Endothelial cell of umbilical vein (primary cell): ENCODE data around the gene GIT2. TPM values are rescaled to one million over a fixed set of nuclear protein-coding genes. Genes with fewer than 3 reads are reported as not detected.

Experiments used
- BruUV-seq: library from RNA; stranded (reverse); fragments of 400-500 nt; replicated peaks from 2 replicates; lab custom pipeline; 2021; lab: Mats Ljungman, UMichigan
- CTCF ChIA-PET: fragments of 300-600, 350-600 bp; sonication (Branson Sonifier 250); formaldehyde crosslinking; loops from one replicate; lab custom pipeline; 2021; ENCODE audit warnings: antibody characterized with exemption, inconsistent platforms; lab: Charles Lee
- POLR2A ChIA-PET: fragments of 300-600, 350-600 bp; sonication (Branson Sonifier 250); formaldehyde crosslinking; loops from one replicate; lab custom pipeline; 2021; ENCODE audit warnings: antibody characterized with exemption, inconsistent platforms; lab: Charles Lee
- DNase-seq: peaks from one replicate; pipeline ENCODE4 v3.0.0-alpha.2; 2011; ENCODE audit warnings: low read depth, low spot score
- FAIRE-seq: peaks from 2 replicates; lab custom pipeline; 2011; peaks lifted over from hg19 to GRCh38; lab: Jason Lieb, UNC
- H2AFZ ChIP-seq: 2 replicates; pipeline ENCODE4 v1.6.0; 2012; ENCODE audit warnings: low read depth, low read length, control low read depth, inconsistent platforms
- H3K27ac ChIP-seq: 2 replicates; pipeline ENCODE4 v1.5.1; 2011; ENCODE audit warnings: low read depth, mild to moderate bottlenecking, control low read depth, low read length, moderate library complexity; ENCODE audit not compliant: insufficient read depth
- H3K27me3 ChIP-seq, 2 experiments: 2 replicates each; pipeline versions ENCODE4 v1.6.0 to v1.6.1; 2011; ENCODE audit warnings: low read length in 2 of 2, mixed read lengths in 1 of 2; ENCODE audit not compliant: control insufficient read depth in 2 of 2, insufficient read depth in 2 of 2
- H3K36me3 ChIP-seq, 2 experiments: 2 replicates in 1 of 2; 3 replicates in 1 of 2; pipeline ENCODE4 v1.5.1; 2011; ENCODE audit warnings: low read length in 2 of 2, mild to moderate bottlenecking in 1 of 2, moderate library complexity in 1 of 2; ENCODE audit not compliant: control insufficient read depth in 2 of 2, insufficient read depth in 2 of 2; ENCODE audit errors: extremely low read depth in 1 of 2
- H3K4me1 ChIP-seq: 3 replicates; pipeline ENCODE4 v1.5.1; 2011; ENCODE audit warnings: mild to moderate bottlenecking, low read length; ENCODE audit not compliant: control insufficient read depth, insufficient read depth; ENCODE audit errors: extremely low read depth
- H3K4me2 ChIP-seq: 2 replicates; pipeline ENCODE4 v1.6.1; 2011; ENCODE audit warnings: low read length, control low read depth, mixed read lengths; ENCODE audit not compliant: insufficient read depth
- H3K4me3 ChIP-seq, 3 experiments: fragments of 200-600 bp in 1 of 3; sonication (generic), shearing (Covaris generic) in 1 of 3; replicated peaks in 1 of 3; 2 replicates each; pipeline ENCODE4 v1.5.1; 2011 to 2016; ENCODE audit warnings: control low read depth in 3 of 3, low read length in 3 of 3, mild to moderate bottlenecking in 2 of 3, inconsistent platforms in 1 of 3, low read depth in 1 of 3, moderate library complexity in 1 of 3; ENCODE audit not compliant: insufficient read depth in 1 of 3
- H3K79me2 ChIP-seq: 2 replicates; pipeline ENCODE4 v1.6.0; 2012; ENCODE audit warnings: low read length, inconsistent platforms; ENCODE audit not compliant: control insufficient read depth, insufficient read depth
- H3K9ac ChIP-seq: replicated peaks from 2 replicates; pipeline ENCODE3; 2011; ENCODE audit warnings: low read length, control low read depth; ENCODE audit not compliant: insufficient read depth; ENCODE audit errors: extremely low read depth
- H3K9me1 ChIP-seq: replicated peaks from 3 replicates; pipeline ENCODE4 v1.6.0; 2011; ENCODE audit warnings: mild to moderate bottlenecking, low read length; ENCODE audit not compliant: control insufficient read depth, insufficient read depth; ENCODE audit errors: extremely low read depth
- H3K9me3 ChIP-seq: replicated peaks from 2 replicates; pipeline ENCODE4 v1.5.1; 2012; ENCODE audit warnings: low read length, inconsistent platforms; ENCODE audit not compliant: control insufficient read depth, insufficient read depth
- H4K20me1 ChIP-seq: replicated peaks from 2 replicates; pipeline ENCODE3; 2011; ENCODE audit warnings: mild to moderate bottlenecking, low read length; ENCODE audit not compliant: control insufficient read depth, insufficient read depth; ENCODE audit errors: extremely low read depth
- CTCF ChIP-seq, 2 donors: IDR thresholded peaks; 1 replicate in 1 of 2; 2 replicates in 1 of 2; pipeline ENCODE4 v1.5.1; 2011; ENCODE audit warnings: low read length in 2 of 2, mild to moderate bottlenecking in 2 of 2, moderate library complexity in 2 of 2, control low read depth in 1 of 2, inconsistent platforms in 1 of 2, low read depth in 1 of 2; ENCODE audit not compliant: insufficient read depth in 1 of 2; ENCODE audit errors: extremely low read depth in 1 of 2
- EZH2 ChIP-seq: IDR thresholded peaks from 2 replicates; pipeline ENCODE4 v1.6.1; 2012; ENCODE audit warnings: borderline replicate concordance, low read depth, mild to moderate bottlenecking, moderate library complexity, low read length, inconsistent platforms; ENCODE audit not compliant: severe bottlenecking
- FOS ChIP-seq: IDR thresholded peaks from 2 replicates; pipeline ENCODE4 v1.6.1; 2011; ENCODE audit warnings: mild to moderate bottlenecking, low read length, moderate library complexity, borderline replicate concordance; ENCODE audit not compliant: insufficient read depth
- GATA2 ChIP-seq: IDR thresholded peaks from 2 replicates; pipeline ENCODE4 v1.7.0; 2011; ENCODE audit warnings: low read depth, mild to moderate bottlenecking, moderate library complexity, mixed read lengths, low read length; ENCODE audit not compliant: insufficient read length, insufficient read depth
- JUN ChIP-seq: IDR thresholded peaks from 2 replicates; pipeline ENCODE4 v1.6.1; 2011; ENCODE audit warnings: borderline replicate concordance, low read depth; ENCODE audit not compliant: insufficient read length, insufficient read depth
- MAX ChIP-seq: IDR thresholded peaks from 2 replicates; pipeline ENCODE4 v1.6.1; 2011; ENCODE audit not compliant: insufficient read depth, insufficient read length
- MYC ChIP-seq: IDR thresholded peaks from one replicate; pipeline ENCODE4 v1.6.1; 2011; ENCODE audit warnings: mild to moderate bottlenecking, low read depth, low read length
- POLR2A ChIP-seq: IDR thresholded peaks from 2 replicates; pipeline ENCODE4 v1.6.1; 2012; ENCODE audit warnings: low read depth, mild to moderate bottlenecking, control low read depth, low read length
- POLR2AphosphoS5 ChIP-seq: IDR thresholded peaks from 2 replicates; pipeline ENCODE4 v1.6.1; 2012; ENCODE audit warnings: low read depth, mild to moderate bottlenecking, control low read depth, low read length, moderate library complexity; ENCODE audit not compliant: insufficient read depth
- dilution Hi-C: fragments of 300-500 bp; cut with MboI; formaldehyde crosslinking; loops from one replicate; pipeline ENCODE4 v1.15.0; 2019; ENCODE audit warnings: low sequenced_read_pairs; ENCODE audit not compliant: extremely low pct_ligation_motif_present
- intact Hi-C: fragments of 100-400 bp; cut with micrococcal nuclease; formaldehyde crosslinking; loops from one replicate; pipeline ENCODE4 v1.10.0; 2022
- polyA plus RNA-seq, 4 experiments: library from polyadenylated mRNA; depleted of rRNA in 3 of 4; stranded (reverse) in 3 of 4; unstranded in 1 of 4; fragments of >200 nt; gene quantifications; 2 replicates each; pipeline versions ENCODE4 v1.2.1 to v1.2.3, GENCODE V29; 2011 to 2012; ENCODE audit warnings: missing spikeins in 1 of 4
- total RNA-seq: library from RNA; stranded (reverse); gene quantifications from 2 replicates; pipeline ENCODE4 v1.2.3, GENCODE V29; 2021

The GIT2 gene
- total and polyA plus RNA-seq, 2 donors (not counting 3 experiments of a cell fraction or from before 2014, with no cell fraction given) = 37.3 to 77.2 TPM

GRCh38 chr12:110004598-110004997, 8.4 kb upstream of the GIT2 start:
- DNase-seq = no peak
- FAIRE-seq = no peak
- Histone ChIP-seq H3K27me3 (no peaks in the 10 kb centered on the region), H3K36me3 (no peaks in the 10 kb centered on the region), H3K4me3 (no peak overlapping the region), H2AFZ (no peak overlapping the region), H3K9me1 (no peaks in the 10 kb centered on the region), H3K27ac (no peak overlapping the region), H4K20me1 (no peaks in the 10 kb centered on the region), H3K79me2 (peaks cover 3% of the 10 kb centered on the region), H3K9ac (no peak overlapping the region), H3K4me2 (no peak overlapping the region), H3K9me3 (no peaks in the 10 kb centered on the region), H3K4me1 (peaks cover 6% of the 10 kb centered on the region)
- CTCF ChIA-PET = interaction anchor here (0.9 to 1.4 kb wide), 2 partner anchors 20 to 427 kb away, joined by 3 to 5 read pairs; no protein-coding TSS in a partner anchor
- TF ChIP-seq CTCF (IDR thresholded peaks at IDR 0.05; ENCODE audit: extremely low read depth in 1 of 2, insufficient read depth in 1 of 2, low read depth in 1 of 2, low read length in 2 of 2) (no peak), EZH2 (no peak), MYC (no peak), POLR2A (no peak), MAX (no peak), JUN (no peak), POLR2AphosphoS5 (no peak), GATA2 (no peak), FOS (no peak)
- dilution Hi-C loops = no loop called here
- no TSS peak for BruUV-seq
- POLR2A ChIA-PET = no interaction called here
- intact Hi-C loops = no loop called here
